Measurements from ENCODE around the gene MICU1. TPM values are rescaled to one million over a fixed set of nuclear protein-coding genes. Genes with fewer than 3 reads are reported as not detected.
A peak's percentile ranks its signal among the peaks of the same experiment; 100 is the strongest.
"Not testable (repeated sequence)": the region's sequence is repeated elsewhere in the genome, so short reads cannot be mapped to it uniquely, and the experiment has no call there.

Gene MICU1
- total and polyA plus RNA-seq, 10 of the 15 experiments (the other 5 are each of a cell fraction or from before 2014, with no cell fraction given) = 18.2 to 36.4 (median 22.2) TPM

DNA sequence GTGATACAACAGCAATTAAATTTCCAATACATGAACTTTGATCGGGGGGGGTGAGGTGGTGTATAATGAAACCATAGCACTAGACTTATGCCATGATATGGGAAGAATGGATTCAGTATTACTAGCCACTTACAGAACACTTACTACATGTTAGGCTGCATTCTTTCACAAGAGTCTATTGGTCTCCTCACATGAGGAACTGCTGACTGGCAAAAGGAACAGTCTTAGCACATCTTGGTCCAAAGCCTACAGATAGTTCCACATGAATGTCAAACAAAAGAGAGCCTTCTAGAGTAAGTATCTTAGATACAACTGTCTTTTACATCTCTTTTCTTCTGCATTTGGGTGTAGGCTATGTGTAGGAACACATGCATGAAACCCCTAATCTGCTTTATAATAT, 155.2 kb downstream of the MICU1 start:
- no peaks in the 10 kb centered on the region for H3K4me1 ChIP-seq (ENCODE audit: control insufficient read depth, insufficient read depth, low read length)
- no peak overlapping the region for H3K4me2 ChIP-seq (ENCODE audit: control insufficient read depth, insufficient read depth)
- H4K20me1 ChIP-seq (ENCODE audit: control insufficient read depth, insufficient read depth) = no peaks in the 10 kb centered on the region
- no peaks in the 10 kb centered on the region for H3K9me3 ChIP-seq (replicated peaks; ENCODE audit: control insufficient read depth, insufficient read depth, low read length)
- intact Hi-C loops (cut with micrococcal nuclease; ENCODE audit: unreplicated experiment) (no loop called here), in situ Hi-C loops (cut with MboI) (no loop called here)
- H3K9ac ChIP-seq (ENCODE audit: control insufficient read depth, insufficient read depth, low read length) = no peak overlapping the region
- H3K4me3 ChIP-seq = no peak overlapping the region
- SMC1A ChIA-PET (ENCODE audit: uncharacterized antibody, unreplicated experiment) = no interaction called here
- no peaks in the 10 kb centered on the region for H3K79me2 ChIP-seq (ENCODE audit: control insufficient read depth, insufficient read depth, low read length)
- no peak for ATAC-seq
- FAIRE-seq = peak; percentile 56
- DNase-seq (ENCODE audit: low read depth, low spot score) = no peak
- H2AFZ ChIP-seq (ENCODE audit: control insufficient read depth, low read depth, low read length) = no peak overlapping the region
- no peak overlapping the region for H3K27ac ChIP-seq (ENCODE audit: control insufficient read depth, insufficient read depth)
- BruUV-seq (replicated peaks) = no TSS peak
- RAD21 ChIA-PET (ENCODE audit: unreplicated experiment) = no interaction called here
- no peaks in the 10 kb centered on the region; a peak in 1 of 4 replicates for H3K36me3 ChIP-seq (ENCODE audit: control insufficient read depth in 2 of 2, insufficient read depth in 2 of 2, low read length in 1 of 2)
- WGBS (ENCODE audit: insufficient coverage, insufficient replicate concordance, low lambda C conversion rate, missing lambda C conversion rate) = 52% methylated on average over 1 of the region's 1 CpG
- no peaks in the 10 kb centered on the region for H3K27me3 ChIP-seq (replicated peaks in 1 of 2; ENCODE audit: control insufficient read depth in 2 of 2, insufficient read depth in 2 of 2, low read length in 1 of 2)
- TF ChIP-seq NBN (IDR thresholded peaks at IDR 0.05) = no peak
- no peak for TF ChIP-seq ETV6 (conservative IDR thresholded peaks at IDR 0.05 in 1 of 2, IDR thresholded peaks at IDR 0.05 in 1 of 2; ENCODE audit: borderline replicate concordance in 1 of 2, low read depth in 1 of 2)
- TF ChIP-seq, protein P1, sequence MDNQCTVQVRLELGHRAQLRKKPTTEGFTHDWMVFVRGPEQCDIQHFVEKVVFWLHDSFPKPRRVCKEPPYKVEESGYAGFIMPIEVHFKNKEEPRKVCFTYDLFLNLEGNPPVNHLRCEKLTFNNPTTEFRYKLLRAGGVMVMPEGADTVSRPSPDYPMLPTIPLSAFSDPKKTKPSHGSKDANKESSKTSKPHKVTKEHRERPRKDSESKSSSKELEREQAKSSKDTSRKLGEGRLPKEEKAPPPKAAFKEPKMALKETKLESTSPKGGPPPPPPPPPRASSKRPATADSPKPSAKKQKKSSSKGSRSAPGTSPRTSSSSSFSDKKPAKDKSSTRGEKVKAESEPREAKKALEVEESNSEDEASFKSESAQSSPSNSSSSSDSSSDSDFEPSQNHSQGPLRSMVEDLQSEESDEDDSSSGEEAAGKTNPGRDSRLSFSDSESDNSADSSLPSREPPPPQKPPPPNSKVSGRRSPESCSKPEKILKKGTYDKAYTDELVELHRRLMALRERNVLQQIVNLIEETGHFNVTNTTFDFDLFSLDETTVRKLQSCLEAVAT (IDR thresholded peaks at IDR 0.05) = no peak
- no peak for TF ChIP-seq IKZF1 (conservative IDR thresholded peaks at IDR 0.05)
- TF ChIP-seq MEF2B (IDR thresholded peaks at IDR 0.05; ENCODE audit: partially characterized antibody, poor library complexity, severe bottlenecking) = no peak
- no peak for TF ChIP-seq PML (IDR thresholded peaks at IDR 0.05; ENCODE audit: low read length)
- TF ChIP-seq CBFB (IDR thresholded peaks at IDR 0.05; ENCODE audit: low read depth) = no peak
- no peak for TF ChIP-seq CREM (IDR thresholded peaks at IDR 0.05; ENCODE audit: low read depth)
- no peak for TF ChIP-seq TAF1 (IDR thresholded peaks at IDR 0.05; ENCODE audit: borderline replicate concordance, low read depth, low read length)
- TF ChIP-seq NFXL1 (IDR thresholded peaks at IDR 0.05; ENCODE audit: borderline replicate concordance) = no peak
- TF ChIP-seq MTA2 (IDR thresholded peaks at IDR 0.05; ENCODE audit: low read depth) = no peak
- POLR2A ChIA-PET = no interaction called here
- CTCF ChIA-PET = no interaction called here

DNA sequence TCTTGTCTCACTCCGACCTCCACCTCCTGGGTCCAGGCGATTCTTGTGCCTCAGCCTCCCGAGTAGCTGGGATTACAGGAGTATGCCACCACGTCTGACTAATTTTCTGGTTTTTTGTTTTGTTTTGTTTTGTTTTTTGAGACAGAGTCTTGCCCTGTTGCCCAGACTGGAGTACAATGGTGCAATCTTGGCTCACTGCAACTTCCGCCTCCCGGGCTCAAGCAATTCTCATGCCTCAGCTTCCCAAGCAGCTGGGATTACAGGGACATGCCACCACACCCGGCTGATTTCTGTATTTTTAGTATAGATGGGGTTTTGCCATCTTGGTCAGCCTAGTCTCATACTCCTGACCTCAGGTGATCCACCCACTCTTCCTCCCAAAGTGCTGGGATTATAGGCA, 158.8 kb downstream of the MICU1 start:
- H3K4me3 ChIP-seq; H3K79me2 ChIP-seq (ENCODE audit: control insufficient read depth, insufficient read depth, low read length); in situ Hi-C loops (cut with MboI); H3K36me3 ChIP-seq (ENCODE audit: control insufficient read depth in 2 of 2, insufficient read depth in 2 of 2, low read length in 1 of 2); H3K27me3 ChIP-seq (replicated peaks in 1 of 2; ENCODE audit: control insufficient read depth in 2 of 2, insufficient read depth in 2 of 2, low read length in 1 of 2); DNase-seq (ENCODE audit: low read depth, low spot score); H3K4me1 ChIP-seq (ENCODE audit: control insufficient read depth, insufficient read depth, low read length); ATAC-seq; H3K9ac ChIP-seq (ENCODE audit: control insufficient read depth, insufficient read depth, low read length); H3K9me3 ChIP-seq (replicated peaks; ENCODE audit: control insufficient read depth, insufficient read depth, low read length); SMC1A ChIA-PET (ENCODE audit: uncharacterized antibody, unreplicated experiment); H3K4me2 ChIP-seq (ENCODE audit: control insufficient read depth, insufficient read depth); H2AFZ ChIP-seq (ENCODE audit: control insufficient read depth, low read depth, low read length); intact Hi-C loops (cut with micrococcal nuclease; ENCODE audit: unreplicated experiment); H3K27ac ChIP-seq (ENCODE audit: control insufficient read depth, insufficient read depth); FAIRE-seq; BruUV-seq (replicated peaks); H4K20me1 ChIP-seq (ENCODE audit: control insufficient read depth, insufficient read depth); POLR2A ChIA-PET; RAD21 ChIA-PET (ENCODE audit: unreplicated experiment): not testable (repeated sequence)
- CTCF ChIA-PET = interaction anchor here (0.7 kb wide), 1 partner anchor 564 kb away, joined by 3 read pairs; no protein-coding TSS in a partner anchor
- 98% methylated on average over 7 of the region's 7 CpGs for WGBS (ENCODE audit: insufficient coverage, insufficient replicate concordance, low lambda C conversion rate, missing lambda C conversion rate)

All from GM12878 (cell line).